Right renal cortex interstitium (tissue), 3 donors: ENCODE results near the gene SCARB1. TPM values are rescaled to one million over a fixed set of nuclear protein-coding genes. Genes with fewer than 3 reads are reported as not detected.

Source experiments
- DNase-seq, 3 donors: peaks; one replicate each; pipeline ENCODE4 v3.0.0-alpha.2; 2013; ENCODE audit warnings: low read depth in 3 of 3, low spot score in 2 of 3
- polyA plus RNA-seq, 3 donors: library from polyadenylated mRNA; unstranded; fragments of 120-200 nt; gene quantifications; one replicate each; pipeline ENCODE4 v1.2.1, GENCODE V29; 2013; ENCODE audit not compliant: insufficient read length in 3 of 3

SCARB1 gene
- polyA plus RNA-seq, 3 donors: 18.5 to 24.4 (median 21.1) TPM

DNA sequence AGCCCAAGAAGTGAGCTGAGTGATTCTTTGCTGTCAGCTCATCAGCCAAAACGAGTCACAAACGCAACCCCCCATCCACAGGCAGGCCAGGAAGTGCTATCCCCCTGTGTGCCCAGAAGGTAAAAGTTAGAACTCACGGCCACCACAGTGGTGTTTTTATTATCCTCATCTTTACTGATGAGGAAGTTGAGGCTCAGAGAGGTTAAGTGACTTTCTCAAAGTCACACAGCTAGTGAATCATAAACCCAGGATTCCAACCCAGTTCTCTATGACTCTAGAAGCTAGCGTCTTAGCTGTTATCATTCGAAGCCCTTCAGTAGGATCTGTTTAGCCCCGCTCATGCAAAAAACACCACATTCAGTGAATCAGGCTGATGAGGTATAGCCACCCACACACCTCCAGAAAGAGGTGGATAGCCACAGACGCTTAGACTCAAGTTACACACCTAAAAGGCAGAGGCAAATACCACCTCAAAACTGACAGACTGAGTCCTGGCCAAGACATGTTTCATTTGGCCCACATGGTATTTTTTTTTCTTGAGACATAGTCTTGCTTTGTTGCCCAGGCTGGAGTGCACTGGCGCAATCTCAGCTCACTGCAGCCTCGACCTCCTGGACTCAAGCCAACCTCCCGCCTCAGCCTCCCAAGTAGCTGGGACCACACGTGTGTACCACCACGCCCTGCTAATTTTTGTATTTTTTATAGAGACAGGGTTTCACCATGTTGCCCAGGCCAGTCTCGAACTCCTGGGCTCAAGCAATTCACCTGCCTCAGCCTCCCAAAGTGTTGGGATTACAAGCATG lies 100.7 kb downstream of the SCARB1 start:
- no peak for DNase-seq

DNA sequence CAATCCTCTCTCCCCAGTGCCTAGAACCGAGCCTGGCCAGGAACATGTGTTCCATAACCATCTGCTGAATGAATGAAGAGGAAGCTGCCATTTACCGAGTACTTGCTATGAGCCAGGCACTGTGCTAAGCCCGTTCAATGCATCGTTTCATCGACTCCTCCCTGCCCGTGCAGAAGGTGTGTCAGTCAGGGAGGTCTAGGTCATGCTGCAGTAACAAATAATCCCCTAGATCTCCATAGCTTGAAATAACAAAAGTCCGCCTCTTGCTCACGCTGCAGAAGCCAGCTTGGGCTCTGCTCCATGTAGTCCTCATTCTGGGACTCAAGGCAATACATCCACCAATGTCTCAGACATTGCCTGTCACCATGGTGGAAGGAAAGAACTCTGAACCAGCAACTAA lies 101.3 kb downstream of the SCARB1 start:
- DNase-seq: no peak

DNA sequence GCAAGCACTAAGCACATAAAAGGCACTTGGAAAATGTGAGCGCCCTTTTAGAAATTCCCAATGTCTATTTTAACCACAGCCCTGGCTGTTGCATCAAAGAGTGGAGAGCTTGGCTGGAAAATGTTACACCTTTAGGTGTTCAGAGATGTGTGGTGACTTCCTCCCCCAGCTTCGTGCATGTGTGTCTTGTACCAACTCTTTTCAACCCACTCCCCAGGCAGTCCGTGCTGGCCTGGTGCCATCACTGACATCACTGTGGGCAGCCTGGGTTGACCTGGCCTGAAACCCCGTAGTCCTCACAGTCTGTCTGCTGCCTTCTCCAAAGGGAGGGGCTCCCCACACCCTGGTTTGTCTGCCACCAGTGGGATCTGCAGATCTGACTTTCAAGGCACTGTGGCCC lies 101.8 kb downstream of the SCARB1 start:
- no peak for DNase-seq

DNA sequence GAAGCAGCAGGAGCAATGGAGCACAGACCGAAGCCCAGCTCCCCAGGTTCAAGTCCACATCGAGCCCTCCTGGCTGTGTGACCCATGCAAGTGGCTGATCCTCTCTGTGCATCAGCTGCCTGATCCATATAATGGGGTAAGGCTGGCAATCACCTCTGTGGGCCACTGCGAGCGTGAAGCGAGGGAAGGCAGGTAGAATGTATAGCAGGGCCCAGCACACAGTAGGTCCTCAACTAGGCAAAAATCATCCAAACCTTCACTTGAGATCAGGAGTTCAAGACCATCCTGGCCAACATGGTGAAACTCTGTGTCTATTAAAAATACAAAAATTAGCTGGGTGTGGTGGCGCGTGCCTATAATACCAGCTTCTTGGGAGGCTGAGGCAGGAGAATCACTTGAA lies 102.6 kb downstream of the SCARB1 start:
- DNase-seq: no peak

DNA sequence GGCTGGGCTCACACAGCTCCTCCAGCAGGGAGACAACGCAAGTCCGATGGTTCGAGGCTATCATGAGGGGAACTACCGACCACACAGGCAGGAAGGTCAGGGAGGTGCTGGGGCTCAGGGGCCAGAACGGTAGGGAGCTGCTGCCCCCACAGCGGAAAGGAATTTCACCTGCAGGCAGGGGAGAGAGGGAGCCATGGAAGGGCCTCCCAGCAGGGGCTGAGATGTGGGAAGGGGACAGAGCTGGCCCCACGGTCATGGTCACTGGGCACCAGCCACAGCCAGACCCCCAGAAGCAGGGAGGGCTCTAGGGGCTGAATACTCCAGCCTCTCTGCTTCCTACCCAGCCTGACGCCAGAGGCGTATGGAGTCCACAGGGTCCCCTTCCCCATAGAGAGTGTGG lies 103.1 kb downstream of the SCARB1 start:
- DNase-seq: no peak

DNA sequence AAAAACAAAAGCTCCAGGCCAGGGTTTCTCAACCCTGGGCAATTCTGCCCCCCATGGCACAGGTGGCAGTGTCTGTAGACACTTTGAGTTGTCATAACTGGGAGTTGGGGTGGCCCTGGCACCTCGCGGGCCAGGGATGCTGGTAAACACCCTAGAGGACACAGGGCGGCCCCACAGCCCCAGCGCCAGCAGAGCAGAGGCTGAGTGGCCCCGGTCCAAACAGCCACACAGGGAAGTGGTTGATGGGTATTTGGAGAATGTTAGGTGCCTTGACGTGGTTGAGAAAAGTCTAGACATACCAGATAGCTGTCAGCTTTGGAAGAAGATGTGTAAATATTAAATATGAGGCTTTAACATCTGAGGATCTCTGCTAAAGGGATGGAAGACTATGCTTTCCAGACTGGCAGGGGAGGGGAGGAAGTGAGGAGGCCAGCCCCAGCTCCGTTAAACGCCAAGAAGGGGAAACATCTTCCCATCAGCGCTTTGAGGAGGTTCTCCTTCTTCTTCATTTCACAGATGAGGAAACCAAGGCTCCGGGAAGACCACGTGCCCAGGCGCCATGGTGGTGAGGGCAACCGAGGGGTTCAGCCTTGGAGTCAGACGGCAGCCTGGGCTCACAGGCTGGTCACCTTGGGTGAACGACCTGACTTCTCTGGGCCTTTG lies 103.7 kb downstream of the SCARB1 start:
- no peak for DNase-seq

DNA sequence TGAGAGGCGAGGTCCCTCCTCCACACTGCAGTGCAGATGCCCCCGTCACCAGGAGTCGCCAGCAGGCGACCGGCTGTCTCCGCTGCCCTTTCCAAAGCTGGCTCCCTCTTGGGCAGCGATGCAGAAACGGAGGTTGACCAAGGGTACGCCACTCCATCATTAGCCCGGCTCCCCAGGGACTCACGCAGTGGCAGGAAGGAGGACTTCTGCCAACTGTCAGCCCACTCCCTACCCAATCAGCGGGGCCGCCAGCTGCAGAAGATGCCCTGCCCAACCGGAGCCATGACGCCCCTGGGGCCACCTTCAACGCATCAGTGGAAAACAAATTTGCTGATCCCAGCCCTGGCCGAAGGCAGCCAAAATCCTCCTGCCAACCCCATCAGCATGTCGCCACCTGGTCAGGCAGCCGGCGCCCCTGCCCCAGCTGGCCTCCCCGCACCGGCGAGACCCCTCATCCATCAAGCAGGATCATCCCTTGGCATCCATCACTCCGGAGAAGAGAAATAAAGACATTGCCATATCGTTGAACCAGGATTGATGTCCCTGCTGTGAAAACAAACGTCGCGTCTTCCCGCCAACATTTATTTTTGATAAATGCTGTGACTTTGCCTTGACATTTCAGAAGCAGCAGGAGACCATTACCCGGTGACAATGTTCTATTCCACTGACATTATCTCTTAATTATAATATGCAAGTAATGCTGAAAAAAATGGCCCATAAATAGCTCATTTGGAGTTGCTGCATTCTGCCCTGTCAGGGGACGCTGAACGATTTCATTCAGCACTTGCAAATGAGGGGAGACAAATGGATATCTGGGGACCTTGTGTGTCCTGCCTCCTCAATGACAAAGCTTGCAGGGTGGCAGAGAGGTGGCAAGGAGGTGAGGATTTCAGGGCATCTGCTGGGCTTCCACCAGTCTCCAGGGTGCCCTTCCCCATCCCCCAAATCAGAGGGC lies 105.1 kb downstream of the SCARB1 start:
- no peak for DNase-seq

DNA sequence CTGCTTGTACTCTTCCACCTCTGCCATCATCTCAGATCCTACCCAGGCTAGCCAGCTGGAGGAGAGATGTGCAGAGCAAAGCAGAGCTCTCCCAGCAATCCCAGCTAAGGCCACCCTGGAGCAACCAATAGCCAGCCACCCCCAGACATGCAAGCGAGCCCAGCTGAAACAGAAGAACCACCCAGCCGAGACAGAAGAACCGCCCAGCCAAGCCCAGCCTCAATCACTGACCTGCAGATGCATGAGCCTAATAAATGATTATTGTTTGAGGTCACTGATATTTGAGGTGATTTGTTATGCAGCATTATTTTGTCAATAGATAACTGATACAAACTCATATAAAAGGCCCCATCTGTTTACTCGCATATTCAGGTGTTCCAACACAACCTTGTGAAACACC lies 106.3 kb downstream of the SCARB1 start:
- DNase-seq: no peak

DNA sequence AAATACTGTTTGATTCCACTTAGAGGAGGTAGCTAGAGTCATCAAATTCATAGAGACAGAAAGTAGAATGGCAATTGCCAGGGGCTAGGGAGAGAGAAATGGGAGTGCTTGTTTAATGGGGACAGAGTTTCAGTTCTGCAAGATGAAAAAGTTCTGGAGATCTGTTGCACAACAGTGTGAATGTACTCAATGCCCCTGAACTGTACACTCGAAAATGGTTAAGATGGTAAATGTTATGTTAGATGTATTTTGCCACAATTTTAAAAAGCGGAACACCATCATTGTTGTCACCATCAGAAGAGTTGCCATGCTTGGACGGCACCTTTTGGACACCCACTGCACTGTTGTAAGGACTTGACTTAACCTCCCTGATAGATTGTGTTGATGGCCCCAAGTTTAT lies 106.9 kb downstream of the SCARB1 start:
- no peak for DNase-seq

DNA sequence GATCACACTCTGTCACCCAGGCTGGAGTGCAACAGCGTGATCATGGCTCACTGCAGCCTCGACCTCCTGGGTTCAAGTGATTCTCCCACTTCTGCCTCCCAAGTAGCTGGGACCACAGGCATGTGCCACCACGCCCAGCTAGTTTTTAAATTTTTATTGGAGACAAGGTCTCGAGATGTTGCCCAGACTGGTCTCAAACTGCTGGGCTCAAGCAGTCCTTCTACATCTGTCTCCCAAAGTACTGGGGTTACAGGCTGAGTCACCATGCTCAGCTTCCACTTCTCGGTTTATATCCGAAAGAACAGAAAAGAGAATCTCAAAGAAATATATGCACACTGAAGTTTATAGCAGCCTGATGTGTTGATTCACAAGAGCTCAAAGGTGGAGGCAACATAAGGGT lies 107.5 kb downstream of the SCARB1 start:
- DNase-seq: no peak

DNA sequence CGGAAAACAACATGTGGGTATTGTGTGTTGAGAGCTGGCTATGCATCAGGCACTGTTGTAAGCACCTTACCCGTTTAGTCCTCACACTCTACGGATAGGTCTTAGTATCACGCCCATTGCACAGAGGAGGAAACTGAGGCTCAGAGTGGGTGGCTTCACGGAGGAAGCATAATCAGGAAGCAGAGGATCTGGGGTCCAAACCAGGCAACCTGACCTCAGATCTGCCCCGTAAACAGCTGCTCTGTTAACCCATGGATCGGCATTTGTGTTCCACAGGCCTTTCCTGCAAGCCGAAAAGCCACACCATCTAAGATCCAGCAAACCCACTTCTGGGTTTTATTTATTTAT lies 107.9 kb downstream of the SCARB1 start:
- DNase-seq: no peak

DNA sequence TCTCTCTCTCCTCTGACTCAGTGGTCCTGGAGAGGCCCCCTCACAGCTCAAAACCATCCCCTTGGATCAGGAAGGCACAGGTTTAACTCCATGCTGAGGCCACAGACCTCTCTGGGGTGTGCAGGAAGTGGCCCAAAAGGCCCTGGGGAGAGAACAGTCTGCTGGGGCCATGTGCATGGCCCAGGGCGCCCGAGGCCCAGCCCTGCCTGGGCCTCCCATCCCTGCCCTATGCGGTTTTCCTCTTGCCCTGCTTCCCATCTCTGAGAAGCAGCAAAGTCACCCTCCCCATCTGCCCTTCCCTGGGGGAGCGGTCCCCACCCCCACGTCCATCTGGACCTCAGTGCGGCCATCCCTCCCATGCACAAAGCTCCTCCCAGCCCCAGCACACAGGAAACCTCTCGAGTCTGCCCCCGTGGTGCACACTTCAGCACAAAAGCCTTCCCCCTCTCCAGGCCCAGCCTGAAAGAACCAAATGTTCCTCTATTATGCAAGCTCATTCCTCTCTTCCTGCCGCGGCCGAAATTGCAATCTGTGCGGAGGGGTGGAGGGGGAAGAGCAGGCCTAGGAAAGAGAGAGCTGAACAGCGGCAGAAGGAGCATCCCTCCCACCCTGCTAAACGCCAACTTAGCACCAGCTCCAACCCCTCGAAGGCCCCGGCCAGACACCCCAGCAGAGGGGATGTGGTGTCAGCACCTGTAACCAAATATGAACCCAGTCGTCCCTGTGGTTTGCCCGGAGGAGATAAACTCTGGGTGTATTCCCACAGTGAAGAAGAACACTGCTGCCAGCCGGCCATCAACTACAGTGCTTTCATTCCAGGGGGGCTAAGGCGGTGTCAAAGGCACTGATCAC lies 108.5 kb downstream of the SCARB1 start:
- no peak for DNase-seq

DNA sequence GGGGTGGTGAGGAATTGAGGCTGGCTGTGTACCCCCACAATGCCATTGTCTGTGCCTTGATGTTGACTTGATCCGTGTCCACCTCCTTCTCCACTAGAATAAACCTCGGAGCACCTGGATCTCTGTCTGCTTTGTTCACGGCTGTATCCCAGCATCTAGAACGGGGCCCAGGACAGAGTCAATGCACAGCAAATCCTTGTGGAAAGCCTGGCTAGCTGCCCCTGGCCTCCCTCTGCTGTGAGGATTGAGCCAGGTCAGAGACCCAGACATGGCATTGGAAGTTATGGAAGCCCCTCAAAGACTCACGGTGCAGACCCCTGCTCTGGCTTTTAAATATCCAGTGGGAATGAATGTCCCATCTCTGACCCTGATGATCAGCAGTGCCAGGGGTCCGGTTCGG lies 109.2 kb downstream of the SCARB1 start:
- no peak for DNase-seq

DNA sequence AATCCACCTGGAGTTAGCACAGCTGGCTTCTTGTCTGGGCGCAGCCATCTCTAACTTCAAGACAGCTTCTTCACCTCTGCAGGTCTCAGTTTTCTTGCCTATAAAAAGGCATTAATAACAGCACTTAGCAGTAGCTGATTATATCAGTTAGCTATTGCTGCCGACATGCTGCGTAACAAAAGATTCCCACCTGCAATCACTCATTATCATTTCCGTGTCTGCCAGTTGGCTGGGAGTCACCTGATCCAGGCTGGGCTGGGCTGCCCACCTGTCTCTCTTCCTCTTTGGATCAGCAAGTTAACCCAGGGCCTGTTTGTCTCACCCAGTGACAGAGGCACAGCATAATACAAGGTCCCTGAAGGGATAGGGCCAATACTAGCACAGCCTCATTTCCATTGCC lies 109.7 kb downstream of the SCARB1 start:
- no peak for DNase-seq

DNA sequence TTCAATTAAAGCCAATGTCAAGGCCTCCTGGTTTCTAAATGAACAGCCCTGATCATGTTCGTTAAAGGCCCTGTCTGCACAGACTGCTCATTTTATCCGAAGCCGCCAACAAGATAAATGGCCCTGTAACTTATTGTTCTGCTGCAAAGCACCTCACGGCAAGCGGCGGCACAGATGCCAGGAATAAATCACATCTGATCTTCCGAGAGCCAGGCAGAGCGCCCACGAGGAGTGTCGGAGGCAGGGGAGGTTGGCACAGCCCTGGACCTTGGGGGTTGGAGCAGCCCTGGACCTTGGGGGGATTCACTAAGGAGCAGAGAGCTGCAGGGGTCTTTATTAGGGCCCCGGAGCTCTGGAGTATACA lies 110.5 kb downstream of the SCARB1 start:
- DNase-seq: no peak

DNA sequence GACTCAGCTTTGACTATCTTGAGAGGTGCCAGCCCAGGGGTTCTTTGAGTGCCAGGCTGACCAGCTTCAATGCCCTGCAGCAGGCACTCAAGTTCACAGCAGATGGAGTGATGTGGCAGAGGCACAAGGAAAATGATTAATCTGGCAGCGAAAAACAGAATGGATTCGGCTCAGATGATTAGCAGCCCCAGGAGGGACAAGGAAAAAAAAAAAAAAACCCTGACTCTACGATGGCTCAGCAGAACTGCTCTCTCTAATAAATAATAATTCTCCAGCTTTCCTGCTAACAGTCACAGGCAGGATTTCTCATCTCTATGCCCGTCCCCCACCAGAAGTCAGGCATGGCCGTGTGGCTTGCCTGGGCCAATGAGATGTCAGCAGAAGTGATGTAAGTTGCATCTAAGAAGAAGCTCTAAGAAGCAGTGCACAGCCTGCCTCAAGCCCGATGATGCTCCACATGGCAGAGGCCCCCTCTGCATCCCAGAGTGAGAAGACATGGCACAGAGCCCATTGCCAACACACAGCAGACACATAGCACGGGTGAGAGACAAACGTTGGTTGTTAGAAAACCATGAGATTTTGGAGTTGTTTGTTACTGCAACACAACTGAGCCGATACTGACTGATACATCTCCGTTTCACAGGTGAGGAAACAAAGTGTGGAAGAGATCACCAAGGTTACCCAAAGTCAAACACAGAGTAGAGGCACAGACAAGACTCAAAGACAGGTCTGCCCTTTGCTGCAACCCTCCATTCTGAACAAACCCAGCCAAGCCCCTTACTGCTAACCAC lies 111.0 kb downstream of the SCARB1 start:
- DNase-seq: no peak

DNA sequence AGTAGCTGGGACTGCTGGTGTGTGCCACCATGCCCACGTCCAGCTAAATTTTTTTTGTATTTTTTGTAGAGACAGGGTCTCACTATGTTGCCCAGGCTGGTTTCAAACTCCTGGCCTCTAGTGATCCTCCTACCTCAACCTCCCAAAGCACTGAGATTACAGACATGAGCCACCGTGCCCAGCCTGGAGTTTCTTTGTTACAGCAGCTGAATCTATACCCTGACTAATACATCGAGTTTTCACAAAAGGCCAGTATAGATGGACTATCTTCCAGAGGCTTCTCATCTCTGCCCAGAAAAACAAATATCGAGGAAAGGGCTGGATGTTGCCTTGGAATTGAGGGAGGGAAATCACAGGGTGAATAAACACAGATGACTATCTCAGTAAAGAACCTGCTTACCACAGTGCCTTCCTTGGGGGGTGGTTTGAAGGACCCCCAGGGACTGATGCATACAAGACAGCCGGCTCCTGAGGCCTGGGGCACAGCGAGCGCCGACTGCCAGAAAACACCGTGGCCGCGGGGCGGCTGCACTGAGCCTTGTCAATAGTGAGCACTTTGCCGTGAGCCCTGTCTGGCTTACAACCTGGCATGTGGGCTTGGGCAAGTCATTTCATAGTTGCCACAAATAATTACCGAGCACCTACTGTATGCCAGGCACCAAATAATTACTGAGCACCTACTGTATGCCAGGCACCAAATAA lies 111.9 kb downstream of the SCARB1 start:
- DNase-seq: no peak

DNA sequence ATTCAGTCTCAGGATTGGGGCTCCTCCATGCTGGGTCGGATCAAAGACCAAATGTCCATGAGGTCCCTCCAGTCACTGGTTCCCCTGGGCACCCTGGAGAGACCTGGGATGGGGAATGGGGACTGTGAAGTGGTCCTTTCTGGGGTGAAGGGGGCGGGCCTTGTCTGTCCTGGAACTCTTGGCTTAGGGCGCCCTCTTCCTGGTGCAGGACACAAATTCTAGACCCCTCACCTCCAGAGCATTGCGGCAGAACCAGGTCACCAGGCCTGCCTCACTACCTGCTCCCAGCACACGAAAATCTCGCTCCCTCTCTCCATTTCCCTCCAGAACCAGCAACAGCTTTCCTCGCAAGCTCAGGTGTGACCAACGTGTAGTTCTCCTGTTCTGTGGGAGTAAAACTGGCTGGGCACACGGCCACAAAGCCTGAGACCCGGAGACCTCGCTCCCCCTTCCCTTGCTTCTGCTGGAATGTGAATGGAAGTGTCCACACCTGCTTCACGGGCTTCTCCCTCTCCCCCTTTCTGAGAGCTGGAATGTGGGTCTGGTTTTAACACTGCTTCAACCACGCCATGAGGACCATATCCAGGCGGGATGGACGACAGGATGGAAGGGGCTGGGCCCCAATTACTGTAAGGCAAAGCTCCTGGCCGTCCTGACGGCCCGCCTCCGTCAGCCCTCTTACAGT lies 112.7 kb downstream of the SCARB1 start:
- DNase-seq: no peak
